ENCODE results near the gene FBXL17. TPM values are rescaled to one million over a fixed set of nuclear protein-coding genes. Genes with fewer than 3 reads are reported as not detected.
A peak's percentile ranks its signal among the peaks of the same experiment; 100 is the strongest.

FBXL17 gene
- total and polyA plus RNA-seq, 7 donors: 6.2 to 36.1 (median 30.3) TPM

GRCh38 chr5:108356286-108356685, 25.6 kb downstream of the FBXL17 start:
- intact Hi-C loops (cut with DNase I): no loop called here
- peak overlapping the region; percentile 33 for H3K27ac ChIP-seq
- 90 to 97% (median 92%) methylated on average over 1 of the region's 1 CpG for WGBS, 3 donors
- no peaks in the 10 kb centered on the region for H3K9me3 ChIP-seq
- no peaks in the 10 kb centered on the region for H3K36me3 ChIP-seq (ENCODE audit: insufficient read depth in 1 of 2, low read depth in 1 of 2)
- TF ChIP-seq, protein P1, sequence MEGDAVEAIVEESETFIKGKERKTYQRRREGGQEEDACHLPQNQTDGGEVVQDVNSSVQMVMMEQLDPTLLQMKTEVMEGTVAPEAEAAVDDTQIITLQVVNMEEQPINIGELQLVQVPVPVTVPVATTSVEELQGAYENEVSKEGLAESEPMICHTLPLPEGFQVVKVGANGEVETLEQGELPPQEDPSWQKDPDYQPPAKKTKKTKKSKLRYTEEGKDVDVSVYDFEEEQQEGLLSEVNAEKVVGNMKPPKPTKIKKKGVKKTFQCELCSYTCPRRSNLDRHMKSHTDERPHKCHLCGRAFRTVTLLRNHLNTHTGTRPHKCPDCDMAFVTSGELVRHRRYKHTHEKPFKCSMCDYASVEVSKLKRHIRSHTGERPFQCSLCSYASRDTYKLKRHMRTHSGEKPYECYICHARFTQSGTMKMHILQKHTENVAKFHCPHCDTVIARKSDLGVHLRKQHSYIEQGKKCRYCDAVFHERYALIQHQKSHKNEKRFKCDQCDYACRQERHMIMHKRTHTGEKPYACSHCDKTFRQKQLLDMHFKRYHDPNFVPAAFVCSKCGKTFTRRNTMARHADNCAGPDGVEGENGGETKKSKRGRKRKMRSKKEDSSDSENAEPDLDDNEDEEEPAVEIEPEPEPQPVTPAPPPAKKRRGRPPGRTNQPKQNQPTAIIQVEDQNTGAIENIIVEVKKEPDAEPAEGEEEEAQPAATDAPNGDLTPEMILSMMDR (IDR thresholded peaks at IDR 0.05): no peak
- no peak for DNase-seq
- no peak overlapping the region for H3K4me3 ChIP-seq
- ATAC-seq: peak in 2 of 4 donors; percentile 73 to 84
- H3K27me3 ChIP-seq (ENCODE audit: insufficient read depth in 3 of 3, low read length in 2 of 3): no peaks in the 10 kb centered on the region
- H3K4me1 ChIP-seq: peaks cover 9% of the 10 kb centered on the region

- intact Hi-C loops (cut with DNase I): no loop called here
Measured at GRCh38 chr5:108353087-108353486, 28.8 kb downstream of the FBXL17 start.

DNA sequence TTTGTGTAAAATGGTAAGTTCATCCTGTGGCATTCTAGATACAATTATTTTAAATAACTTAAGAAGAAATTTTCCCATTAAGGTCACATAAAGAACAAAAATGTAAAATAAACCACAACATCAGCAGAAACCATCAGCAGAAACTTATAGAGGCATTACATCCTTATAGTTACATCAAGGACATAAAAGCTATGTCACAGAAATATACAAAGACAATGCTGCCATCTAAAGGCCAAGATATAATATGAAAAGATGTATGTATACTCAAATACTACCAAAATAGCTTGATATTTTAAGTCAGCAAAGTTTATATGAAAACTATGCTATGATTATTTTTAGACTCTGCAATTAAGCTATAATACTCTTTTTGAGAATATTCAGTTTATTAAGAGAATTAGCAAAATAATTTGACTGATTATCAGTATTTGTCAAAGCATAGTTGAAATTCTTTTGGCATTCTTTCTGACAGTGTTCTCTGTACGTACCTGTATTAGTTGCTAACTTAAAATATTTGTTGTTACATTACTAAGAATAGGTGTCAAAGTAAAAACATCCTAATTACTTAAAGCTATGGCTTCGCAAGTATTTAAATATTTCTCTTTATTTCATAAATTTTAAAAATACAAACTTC, 36.2 kb downstream of the FBXL17 start:
- DNase-seq (no peak), ATAC-seq (peak in 2 of 4 donors; percentile 50 to 69)
- intact Hi-C loops (cut with DNase I): loop anchor here in 1 of 2 donors (2.0 kb wide), 1 partner anchor 85 kb away; no protein-coding TSS in a partner anchor
- TF ChIP-seq, protein P1 (IDR thresholded peaks at IDR 0.05): peak; percentile 49
- Histone ChIP-seq H3K36me3 (ENCODE audit: insufficient read depth in 1 of 2, low read depth in 1 of 2) (peaks cover 0 to 11% of the 10 kb centered on the region in 2 donors), H3K27me3 (ENCODE audit: insufficient read depth in 3 of 3, low read length in 2 of 3) (no peaks in the 10 kb centered on the region), H3K4me1 (peaks cover 26% of the 10 kb centered on the region), H3K9me3 (no peaks in the 10 kb centered on the region), H3K4me3 (no peak overlapping the region), H3K27ac (no peak overlapping the region)
- WGBS, 3 donors: 69 to 95% (median 85%) methylated on average over 2 of the region's 2 CpGs

More at GRCh38 chr5:108353087-108353486, 28.8 kb downstream of the FBXL17 start:
- Histone ChIP-seq H3K27ac (no peak overlapping the region), H3K4me1 (peaks cover 9% of the 10 kb centered on the region), H3K9me3 (no peaks in the 10 kb centered on the region), H3K36me3 (ENCODE audit: insufficient read depth in 1 of 2, low read depth in 1 of 2) (peaks cover 0 to under 1% of the 10 kb centered on the region in 2 donors), H3K27me3 (ENCODE audit: insufficient read depth in 3 of 3, low read length in 2 of 3) (no peaks in the 10 kb centered on the region), H3K4me3 (no peak overlapping the region)
- 96 to 97% (median 96%) methylated on average over 3 of the region's 3 CpGs for WGBS, 3 donors
- DNase-seq (no peak), ATAC-seq (no peak)
- TF ChIP-seq, protein P1 (IDR thresholded peaks at IDR 0.05): no peak

DNA sequence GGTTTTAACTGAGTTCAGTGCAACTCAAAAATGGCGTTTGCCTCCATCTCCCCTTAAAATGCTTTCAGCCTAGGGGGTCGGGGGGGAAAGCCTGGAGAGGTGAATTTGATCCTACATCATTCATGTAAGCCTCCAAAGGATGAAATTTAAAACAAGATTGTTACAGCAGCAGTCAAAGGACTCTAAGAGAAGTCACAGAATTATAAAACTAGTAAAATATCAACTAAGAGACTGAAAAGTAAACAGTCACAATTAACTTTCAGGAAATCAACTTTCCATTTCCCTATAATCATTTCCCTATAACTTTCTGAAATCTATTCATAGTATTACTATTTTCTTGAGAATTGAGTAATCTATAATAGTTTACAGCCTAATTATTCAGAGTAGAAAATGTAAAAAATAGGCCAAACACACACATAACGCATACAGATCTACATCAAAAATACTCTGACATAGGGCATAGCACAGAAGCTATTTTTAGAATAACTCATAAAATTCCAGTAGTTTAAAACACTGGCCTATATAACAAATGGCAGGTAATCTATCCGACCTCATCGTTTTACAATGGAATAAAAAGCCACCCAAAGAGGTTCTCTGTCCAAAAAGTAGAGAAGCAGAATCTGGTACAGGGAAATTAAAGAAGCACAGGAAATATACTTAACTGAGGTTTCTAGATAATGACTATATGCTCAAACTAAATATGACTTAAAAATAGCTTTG, 37.6 kb downstream of the FBXL17 start:
- no peak for ATAC-seq
- no peak overlapping the region for H3K4me3 ChIP-seq
- TF ChIP-seq, protein P1 (IDR thresholded peaks at IDR 0.05): no peak
- no peaks in the 10 kb centered on the region for H3K27me3 ChIP-seq (ENCODE audit: insufficient read depth in 3 of 3, low read length in 2 of 3)
- H3K36me3 ChIP-seq (ENCODE audit: insufficient read depth in 1 of 2, low read depth in 1 of 2): peaks cover 0 to 11% of the 10 kb centered on the region in 2 donors
- intact Hi-C loops (cut with DNase I): loop anchor here (2.0 to 5.0 kb wide), 2 partner anchors 82 to 83 kb away; no protein-coding TSS in a partner anchor
- no peak for DNase-seq
- peaks cover 26% of the 10 kb centered on the region for H3K4me1 ChIP-seq
- H3K9me3 ChIP-seq: no peaks in the 10 kb centered on the region
- 52 to 69% (median 57%) methylated on average over 5 of the region's 5 CpGs for WGBS, 3 donors
- no peak overlapping the region for H3K27ac ChIP-seq

All from psoas muscle (tissue), 8 donors.